H1 (cell line): ENCODE measurements around the gene AAR2. TPM values are rescaled to one million over a fixed set of nuclear protein-coding genes. Genes with fewer than 3 reads are reported as not detected.

Source experiments
- BRCA1 ChIP-seq: IDR thresholded peaks from 2 replicates; pipeline ENCODE4 v1.6.1; 2012; ENCODE audit warnings: low read depth, low read length, improper control_type of control experiment
- CEBPB ChIP-seq: IDR thresholded peaks from 2 replicates; pipeline ENCODE4 v1.6.1; 2012; ENCODE audit warnings: low read depth, low read length
- JUN ChIP-seq: IDR thresholded peaks from 2 replicates; pipeline ENCODE4 v1.6.1; 2011; ENCODE audit warnings: low read depth, mild to moderate bottlenecking, improper control_type of control experiment, low read length
- PHF8 ChIP-seq: fragments of 200-600 bp; sonication (generic); conservative IDR thresholded peaks from 2 replicates; pipeline ENCODE4 v1.7.1; 2012; ENCODE audit warnings: low read depth, mild to moderate bottlenecking, inconsistent platforms, low read length, moderate library complexity
- RFX5 ChIP-seq: IDR thresholded peaks from 2 replicates; pipeline ENCODE4 v1.6.1; 2011; ENCODE audit warnings: low read depth, low read length, improper control_type of control experiment, borderline replicate concordance
- SIN3A ChIP-seq, 2 experiments: IDR thresholded peaks in 1 of 2; conservative IDR thresholded peaks in 1 of 2; 2 replicates each; pipeline ENCODE4 v1.6.1; 2011 to 2012; ENCODE audit warnings: low read length in 2 of 2, improper control_type of control experiment in 1 of 2, low read depth in 1 of 2, mild to moderate bottlenecking in 1 of 2
- ZNF274 ChIP-seq: IDR thresholded peaks from 2 replicates; pipeline ENCODE4 v1.7.0; 2012; ENCODE audit warnings: low read length, borderline replicate concordance; ENCODE audit errors: extremely low read depth
- polyA plus RNA-seq, 7 experiments: library from polyadenylated mRNA; depleted of rRNA in 3 of 7; stranded (reverse) in 5 of 7; unstranded in 2 of 7; fragments of >200 nt in 5 of 7; fragments of 200-250 nt in 2 of 7; gene quantifications; 1 replicate in 5 of 7; 2 replicates in 1 of 7; 4 replicates in 1 of 7; pipeline versions ENCODE4 v1.2.1 to v1.2.3, GENCODE V29; 2011 to 2013; ENCODE audit warnings: missing spikeins in 2 of 7, mixed read lengths in 2 of 7
- total RNA-seq: library from RNA; stranded (reverse); fragmentation: NEBNext Ultra II Directional; extraction: Animal tissue kit (Norgen Biotek cat#: 25700); gene quantifications from 2 replicates; pipeline ENCODE4 v1.2.1, GENCODE V29; 2021
- TF ChIP-seq, protein P1 (sequence below), 3 experiments: IDR thresholded peaks; 1 replicate in 2 of 3; 2 replicates in 1 of 3; pipeline versions ENCODE4 v1.5.1 to v1.6.1; 2011; ENCODE audit warnings: low read length in 3 of 3, mild to moderate bottlenecking in 3 of 3, inconsistent platforms in 2 of 3, low read depth in 1 of 3, moderate library complexity in 1 of 3; ENCODE audit not compliant: insufficient read depth in 1 of 3; ENCODE audit errors: control extremely low read depth in 1 of 3

AAR2 gene
- total and polyA plus RNA-seq, 2 of the 8 experiments (the other 6 are each of a cell fraction or from before 2014, with no cell fraction given), result 25.5 to 36.1 TPM

DNA sequence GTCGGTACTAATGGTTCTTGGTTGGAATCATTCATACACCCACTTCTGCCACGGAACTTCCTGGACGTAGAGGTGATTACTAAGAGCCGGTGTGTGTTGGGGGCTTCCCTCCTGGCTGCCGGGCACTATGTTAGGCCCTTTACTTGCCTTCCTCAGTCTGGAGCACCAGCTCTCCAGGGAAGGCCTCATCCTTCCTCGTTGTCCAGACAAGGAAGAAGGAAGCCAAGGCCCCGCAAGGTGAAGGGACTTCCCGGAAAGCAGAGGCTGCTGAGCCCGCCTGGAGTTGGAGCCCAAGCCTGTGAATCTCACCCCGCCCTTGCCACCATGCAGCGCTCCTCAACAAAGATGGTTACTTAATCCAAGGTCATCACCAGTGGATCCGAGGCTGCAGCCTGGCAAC lies 26.2 kb downstream of the AAR2 start (continued):
- TF ChIP-seq BRCA1 (no peak), CEBPB (no peak), PHF8 (no peak), JUN (no peak), RFX5 (no peak), ZNF274 (no peak), SIN3A (conservative IDR thresholded peaks at IDR 0.05 in 1 of 2, IDR thresholded peaks at IDR 0.05 in 1 of 2; ENCODE audit: low read depth in 1 of 2, low read length in 2 of 2) (no peak)
- TF ChIP-seq, protein P1, sequence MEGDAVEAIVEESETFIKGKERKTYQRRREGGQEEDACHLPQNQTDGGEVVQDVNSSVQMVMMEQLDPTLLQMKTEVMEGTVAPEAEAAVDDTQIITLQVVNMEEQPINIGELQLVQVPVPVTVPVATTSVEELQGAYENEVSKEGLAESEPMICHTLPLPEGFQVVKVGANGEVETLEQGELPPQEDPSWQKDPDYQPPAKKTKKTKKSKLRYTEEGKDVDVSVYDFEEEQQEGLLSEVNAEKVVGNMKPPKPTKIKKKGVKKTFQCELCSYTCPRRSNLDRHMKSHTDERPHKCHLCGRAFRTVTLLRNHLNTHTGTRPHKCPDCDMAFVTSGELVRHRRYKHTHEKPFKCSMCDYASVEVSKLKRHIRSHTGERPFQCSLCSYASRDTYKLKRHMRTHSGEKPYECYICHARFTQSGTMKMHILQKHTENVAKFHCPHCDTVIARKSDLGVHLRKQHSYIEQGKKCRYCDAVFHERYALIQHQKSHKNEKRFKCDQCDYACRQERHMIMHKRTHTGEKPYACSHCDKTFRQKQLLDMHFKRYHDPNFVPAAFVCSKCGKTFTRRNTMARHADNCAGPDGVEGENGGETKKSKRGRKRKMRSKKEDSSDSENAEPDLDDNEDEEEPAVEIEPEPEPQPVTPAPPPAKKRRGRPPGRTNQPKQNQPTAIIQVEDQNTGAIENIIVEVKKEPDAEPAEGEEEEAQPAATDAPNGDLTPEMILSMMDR (IDR thresholded peaks at IDR 0.05; ENCODE audit: control extremely low read depth in 1 of 3, insufficient read depth in 1 of 3, low read depth in 1 of 3, low read length in 3 of 3), result no peak
